Occipital lobe (tissue), 2 donors: Measurements from ENCODE around the gene TBC1D16. TPM values are rescaled to one million over a fixed set of nuclear protein-coding genes. Genes with fewer than 3 reads are reported as not detected.
"Not testable (repeated sequence)": the region's sequence is repeated elsewhere in the genome, so short reads cannot be mapped to it uniquely, and the experiment has no call there.

Source experiments
- DNase-seq: peaks from one replicate; lab custom pipeline; 2025; lab: John Stamatoyannopoulos, UW
- total RNA-seq: library from RNA; depleted of rRNA; stranded (reverse); fragments of >200 nt; gene quantifications from one replicate; pipeline ENCODE4 v1.2.3, GENCODE V29; 2014

Gene TBC1D16
- total RNA-seq, 1 donor from 2014 or later = 35.4 TPM

GRCh38 chr17:79975498-79976134 is 60.1 kb downstream of the TBC1D16 start:
- DNase-seq = no peak

GRCh38 chr17:79974566-79975497 is 60.8 kb downstream of the TBC1D16 start:
- no peak for DNase-seq

- DNase-seq = no peak
Observed at GRCh38 chr17:79971651-79972050, 64.0 kb downstream of the TBC1D16 start.

- DNase-seq = no peak
Observed at GRCh38 chr17:79970576-79971068, 65.0 kb downstream of the TBC1D16 start.

- DNase-seq = no peak
Observed at GRCh38 chr17:79969906-79970305, 65.8 kb downstream of the TBC1D16 start.

GRCh38 chr17:79968116-79968515 is 67.6 kb downstream of the TBC1D16 start:
- no peak for DNase-seq

GRCh38 chr17:79966681-79967080 is 69.0 kb downstream of the TBC1D16 start:
- no peak for DNase-seq

GRCh38 chr17:79965806-79966205 is 69.9 kb downstream of the TBC1D16 start:
- DNase-seq = peak; percentile 63

- DNase-seq = not testable (repeated sequence)
Observed at GRCh38 chr17:79962467-79962866, 73.2 kb downstream of the TBC1D16 start.

- DNase-seq = not testable (repeated sequence)
Observed at GRCh38 chr17:79961567-79961966, 74.1 kb downstream of the TBC1D16 start.

GRCh38 chr17:79960788-79961522 is 74.7 kb downstream of the TBC1D16 start:
- no peak for DNase-seq

GRCh38 chr17:79959042-79959441 is 76.6 kb downstream of the TBC1D16 start:
- no peak for DNase-seq

GRCh38 chr17:79956853-79957252 is 78.8 kb downstream of the TBC1D16 start:
- DNase-seq = no peak

GRCh38 chr17:79956441-79956735 is 79.3 kb downstream of the TBC1D16 start:
- DNase-seq = not testable (repeated sequence)

- DNase-seq = no peak
Observed at GRCh38 chr17:79955691-79956440, 79.8 kb downstream of the TBC1D16 start.

- DNase-seq = no peak
Observed at GRCh38 chr17:79955167-79955549, 80.5 kb downstream of the TBC1D16 start.

GRCh38 chr17:79954281-79955166 is 81.1 kb downstream of the TBC1D16 start:
- DNase-seq = no peak

- DNase-seq = no peak
Observed at GRCh38 chr17:79953335-79953734, 82.3 kb downstream of the TBC1D16 start.

- no peak for DNase-seq
Observed at GRCh38 chr17:79952901-79953300, 82.8 kb downstream of the TBC1D16 start.

GRCh38 chr17:79952265-79952877 is 83.3 kb downstream of the TBC1D16 start:
- no peak for DNase-seq
